Caco-2 (cell line): ENCODE results near the gene UCMA. TPM values are rescaled to one million over a fixed set of nuclear protein-coding genes. Genes with fewer than 3 reads are reported as not detected.

ENCODE experiments used
- BruUV-seq: library from RNA; stranded (reverse); fragments of 400-500 nt; replicated peaks from 2 replicates; lab custom pipeline; 2021; lab: Mats Ljungman, UMichigan
- CTCF ChIA-PET: fragments of 300-600 bp; sonication (Branson Sonifier 250); formaldehyde crosslinking; loops from one replicate; lab custom pipeline; 2022; ENCODE audit warnings: antibody characterized with exemption; lab: Charles Lee
- POLR2A ChIA-PET: fragments of 300-600 bp; sonication (Branson Sonifier 250); formaldehyde crosslinking; loops from one replicate; lab custom pipeline; 2022; ENCODE audit warnings: antibody characterized with exemption; lab: Charles Lee
- DNase-seq, 2 experiments: peaks; one replicate each; pipeline versions ENCODE4 v3.0.0 to v3.0.0-alpha.2; 2020 to 2022
- H3K27me3 ChIP-seq: replicated peaks from 2 replicates; pipeline ENCODE4 v1.6.0; 2011; ENCODE audit warnings: low read length; ENCODE audit not compliant: control insufficient read depth, insufficient read depth
- H3K36me3 ChIP-seq: 2 replicates; pipeline ENCODE4 v1.5.1; 2011; ENCODE audit warnings: low read length; ENCODE audit not compliant: control insufficient read depth, insufficient read depth
- H3K4me1 ChIP-seq: fragments of 250-450 bp; sonication (Bioruptor Pico); 2 replicates; pipeline ENCODE4 v1.5.1; 2020; ENCODE audit warnings: mild to moderate bottlenecking
- H3K4me3 ChIP-seq: 2 replicates; pipeline ENCODE4 v1.5.1; 2011; ENCODE audit warnings: low read depth, mild to moderate bottlenecking, control low read depth, low read length
- H3K9me3 ChIP-seq: fragments of 250-450 bp; sonication (Bioruptor Pico); 2 replicates; pipeline ENCODE4 v1.5.1; 2020; ENCODE audit warnings: mild to moderate bottlenecking, moderate library complexity
- H3K27ac Mint-ChIP-seq: one replicate; pipeline ENCODE4 v1.8.0; 2022; ENCODE audit warnings: mixed read lengths; ENCODE audit not compliant: unreplicated experiment
- H3K27me3 Mint-ChIP-seq: one replicate; pipeline ENCODE4 v1.8.0; 2022; ENCODE audit warnings: mixed read lengths; ENCODE audit not compliant: insufficient read depth, unreplicated experiment
- H3K36me3 Mint-ChIP-seq: one replicate; pipeline ENCODE4 v1.8.0; 2022; ENCODE audit warnings: mild to moderate bottlenecking, mixed read lengths; ENCODE audit not compliant: insufficient read depth, unreplicated experiment
- H3K4me1 Mint-ChIP-seq: one replicate; pipeline ENCODE4 v1.8.0; 2022; ENCODE audit warnings: low read depth, mixed read lengths; ENCODE audit not compliant: unreplicated experiment
- H3K4me3 Mint-ChIP-seq: one replicate; pipeline ENCODE4 v1.8.0; 2022; ENCODE audit warnings: mild to moderate bottlenecking, moderate library complexity, mixed read lengths; ENCODE audit not compliant: unreplicated experiment
- H3K9me3 Mint-ChIP-seq: one replicate; pipeline ENCODE4 v1.8.0; 2022; ENCODE audit warnings: mixed read lengths; ENCODE audit not compliant: unreplicated experiment
- CTCF ChIP-seq, 2 experiments: fragments of 200-600 bp in 1 of 2; IDR thresholded peaks; 1 replicate in 1 of 2; 2 replicates in 1 of 2; pipeline versions ENCODE4 v1.5.1 to v1.8.0; 2011 to 2022; ENCODE audit warnings: antibody characterized with exemption in 1 of 2, control low read depth in 1 of 2, inconsistent platforms in 1 of 2, low read depth in 1 of 2, low read length in 1 of 2, mild to moderate bottlenecking in 1 of 2, moderate library complexity in 1 of 2; ENCODE audit not compliant: insufficient read depth in 1 of 2, severe bottlenecking in 1 of 2, unreplicated experiment in 1 of 2
- intact Hi-C: fragments of 100-400 bp; cut with micrococcal nuclease; formaldehyde crosslinking; loops from one replicate; pipeline ENCODE4 v1.10.0; 2022; ENCODE audit not compliant: unreplicated experiment
- total RNA-seq: library from RNA; stranded (reverse); gene quantifications from 2 replicates; pipeline ENCODE4 v1.2.3, GENCODE V29; 2022

The UCMA gene
- total RNA-seq, 1 experiment from 2014 or later: not detected

- Histone ChIP-seq H3K9me3 (no peaks in the 10 kb centered on the region), H3K27me3 (no peaks in the 10 kb centered on the region), H3K4me3 (no peak overlapping the region), H3K4me1 (no peaks in the 10 kb centered on the region), H3K36me3 (no peaks in the 10 kb centered on the region)
- DNase-seq: no peak
- no peak overlapping the region for H3K27ac Mint-ChIP-seq
- no peaks in the 10 kb centered on the region for H3K4me1 Mint-ChIP-seq
- TF ChIP-seq CTCF (IDR thresholded peaks at IDR 0.05; ENCODE audit: insufficient read depth in 1 of 2, low read depth in 1 of 2, low read length in 1 of 2, severe bottlenecking in 1 of 2, unreplicated experiment in 1 of 2): no peak
- H3K9me3 Mint-ChIP-seq: no peaks in the 10 kb centered on the region
- H3K27me3 Mint-ChIP-seq: no peaks in the 10 kb centered on the region
- no peak overlapping the region for H3K4me3 Mint-ChIP-seq
- ChIA-PET CTCF (no interaction called here), POLR2A (no interaction called here)
- intact Hi-C loops: no loop called here
- BruUV-seq: no TSS peak
- no peaks in the 10 kb centered on the region for H3K36me3 Mint-ChIP-seq
These were observed 12.0 kb downstream of the UCMA start for GRCh38 chr10:13222151-13222550.

- H3K9me3 ChIP-seq: no peaks in the 10 kb centered on the region
- no TSS peak for BruUV-seq
- Mint-ChIP-seq H3K9me3 (no peaks in the 10 kb centered on the region), H3K36me3 (no peaks in the 10 kb centered on the region), H3K4me1 (no peaks in the 10 kb centered on the region), H3K27ac (no peak overlapping the region), H3K4me3 (no peak overlapping the region), H3K27me3 (no peaks in the 10 kb centered on the region)
- H3K36me3 ChIP-seq: no peaks in the 10 kb centered on the region
- intact Hi-C loops: no loop called here
- POLR2A ChIA-PET: no interaction called here
- no peak overlapping the region for H3K4me3 ChIP-seq
- no peaks in the 10 kb centered on the region for H3K4me1 ChIP-seq
- no peak for TF ChIP-seq CTCF (IDR thresholded peaks at IDR 0.05; ENCODE audit: insufficient read depth in 1 of 2, low read depth in 1 of 2, low read length in 1 of 2, severe bottlenecking in 1 of 2, unreplicated experiment in 1 of 2)
- no peaks in the 10 kb centered on the region for H3K27me3 ChIP-seq
- DNase-seq: no peak
- CTCF ChIA-PET: no interaction called here
These were observed 12.6 kb downstream of the UCMA start for GRCh38 chr10:13221572-13221971.

- POLR2A ChIA-PET: interaction anchor here (0.6 to 0.9 kb wide), 2 partner anchors 80 to 1323 kb away, joined by 3 to 5 read pairs; partner anchors contain the start of gene PHYH
- H3K36me3 Mint-ChIP-seq: no peaks in the 10 kb centered on the region
- peak; percentile 70 to 73 for DNase-seq
These were observed 14.2 kb downstream of the UCMA start for GRCh38 chr10:13219685-13220670.

More at GRCh38 chr10:13219685-13220670, 14.2 kb downstream of the UCMA start:
- CTCF ChIA-PET: interaction anchor here (0.6 to 1.2 kb wide), 3 partner anchors 80 to 871 kb away, joined by 3 to 4 read pairs (median 4); partner anchors contain the start of gene PHYH
- H3K9me3 Mint-ChIP-seq: no peaks in the 10 kb centered on the region
- Histone ChIP-seq H3K27me3 (no peaks in the 10 kb centered on the region), H3K4me1 (no peaks in the 10 kb centered on the region), H3K36me3 (no peaks in the 10 kb centered on the region), H3K9me3 (no peaks in the 10 kb centered on the region), H3K4me3 (no peak overlapping the region)
- no peak overlapping the region for H3K27ac Mint-ChIP-seq
- BruUV-seq: no TSS peak
- peak; percentile 60 to 81 for TF ChIP-seq CTCF (IDR thresholded peaks at IDR 0.05; ENCODE audit: insufficient read depth in 1 of 2, low read depth in 1 of 2, low read length in 1 of 2, severe bottlenecking in 1 of 2, unreplicated experiment in 1 of 2)
- intact Hi-C loops: loop anchor here (1.0 kb wide), 1 partner anchor 82 kb away; no protein-coding TSS in a partner anchor
- no peaks in the 10 kb centered on the region for H3K4me1 Mint-ChIP-seq
- no peaks in the 10 kb centered on the region for H3K27me3 Mint-ChIP-seq
- H3K4me3 Mint-ChIP-seq: no peak overlapping the region
